Hepatocyte (in vitro differentiated cells): ENCODE data around the gene COL5A1.

Experiments used
- EZH2 ChIP-seq: fragments of 200-600 bp; sonication (generic); IDR thresholded peaks from 2 replicates; pipeline ENCODE4 v1.6.1; 2016; ENCODE audit warnings: antibody characterized with exemption, mild to moderate bottlenecking, borderline replicate concordance
- EZH2phosphoT487 ChIP-seq: fragments of 200-600 bp; sonication (generic); IDR thresholded peaks from one replicate; pipeline ENCODE4 v1.6.1; 2018; ENCODE audit warnings: antibody characterized with exemption, mild to moderate bottlenecking, low read depth, moderate library complexity; ENCODE audit not compliant: unreplicated experiment, severe bottlenecking
- TF ChIP-seq, protein P1 (sequence below): fragments of 200-600 bp; sonication (generic); IDR thresholded peaks from 2 replicates; pipeline ENCODE4 v1.5.1; 2016; ENCODE audit warnings: antibody characterized with exemption, mild to moderate bottlenecking; ENCODE audit not compliant: poor library complexity

DNA sequence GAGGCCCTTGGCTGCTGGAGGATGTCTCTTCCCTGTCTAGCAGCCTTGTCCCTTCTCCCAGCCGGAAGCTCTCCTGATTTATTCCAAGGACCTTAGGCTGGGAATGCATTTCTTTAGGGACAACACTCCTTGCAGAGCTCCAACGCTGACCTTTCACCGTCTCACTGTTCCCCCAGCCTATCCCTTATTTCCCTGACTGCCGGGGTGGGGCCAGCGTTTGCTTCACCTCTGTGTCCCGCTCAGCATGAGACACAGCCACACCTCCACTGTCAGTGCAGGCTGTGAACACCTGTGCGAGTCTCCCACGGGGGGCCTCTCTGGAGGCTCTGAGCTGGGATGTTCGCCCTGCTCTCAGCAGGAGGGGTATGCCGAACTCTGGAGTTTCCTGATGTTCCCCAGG, 132.8 kb downstream of the COL5A1 start:
- TF ChIP-seq, protein P1, sequence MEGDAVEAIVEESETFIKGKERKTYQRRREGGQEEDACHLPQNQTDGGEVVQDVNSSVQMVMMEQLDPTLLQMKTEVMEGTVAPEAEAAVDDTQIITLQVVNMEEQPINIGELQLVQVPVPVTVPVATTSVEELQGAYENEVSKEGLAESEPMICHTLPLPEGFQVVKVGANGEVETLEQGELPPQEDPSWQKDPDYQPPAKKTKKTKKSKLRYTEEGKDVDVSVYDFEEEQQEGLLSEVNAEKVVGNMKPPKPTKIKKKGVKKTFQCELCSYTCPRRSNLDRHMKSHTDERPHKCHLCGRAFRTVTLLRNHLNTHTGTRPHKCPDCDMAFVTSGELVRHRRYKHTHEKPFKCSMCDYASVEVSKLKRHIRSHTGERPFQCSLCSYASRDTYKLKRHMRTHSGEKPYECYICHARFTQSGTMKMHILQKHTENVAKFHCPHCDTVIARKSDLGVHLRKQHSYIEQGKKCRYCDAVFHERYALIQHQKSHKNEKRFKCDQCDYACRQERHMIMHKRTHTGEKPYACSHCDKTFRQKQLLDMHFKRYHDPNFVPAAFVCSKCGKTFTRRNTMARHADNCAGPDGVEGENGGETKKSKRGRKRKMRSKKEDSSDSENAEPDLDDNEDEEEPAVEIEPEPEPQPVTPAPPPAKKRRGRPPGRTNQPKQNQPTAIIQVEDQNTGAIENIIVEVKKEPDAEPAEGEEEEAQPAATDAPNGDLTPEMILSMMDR: no peak
- TF ChIP-seq EZH2: no peak
- no peak for TF ChIP-seq EZH2phosphoT487
